ENCODE results near the gene ISL1.

Gene ISL1

DNA sequence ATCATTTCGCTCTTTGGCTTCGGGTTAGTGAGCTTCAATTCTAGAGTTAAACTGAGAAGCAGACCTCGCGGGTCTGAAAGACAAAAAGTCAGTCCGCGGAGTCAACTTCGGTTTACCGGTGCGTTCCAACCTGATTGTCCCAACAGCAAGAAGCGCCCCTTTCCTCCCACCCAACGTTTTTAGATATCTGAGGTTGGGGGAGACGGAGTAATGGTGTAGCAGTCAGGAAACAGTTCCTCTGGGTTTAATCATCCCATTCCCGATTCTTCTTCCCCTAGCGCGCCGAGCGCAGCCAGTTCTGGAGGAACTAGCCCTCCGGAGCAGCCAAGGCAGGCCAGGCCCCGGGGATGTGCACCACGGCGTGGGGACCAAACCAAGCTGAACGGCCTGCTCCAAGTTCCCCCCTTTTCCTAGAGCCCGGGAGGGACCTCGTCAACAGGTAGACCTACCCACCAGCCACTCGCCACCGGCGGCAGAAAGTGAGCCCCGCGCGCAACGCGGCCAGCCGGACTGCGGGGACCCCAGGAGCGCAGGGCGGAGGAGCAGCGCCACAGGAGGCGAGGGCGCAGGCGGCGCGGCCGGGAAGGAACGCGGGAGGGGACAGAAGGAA lies 622 bp upstream of the ISL1 start:
- H3K36me3 Mint-ChIP-seq (ENCODE audit: low read depth), result no peaks in the 10 kb centered on the region
- peaks cover 100% of the 10 kb centered on the region for H3K27me3 Mint-ChIP-seq (ENCODE audit: low read depth)
- peaks cover 54% of the 10 kb centered on the region for H3K4me1 Mint-ChIP-seq
- no peak overlapping the region for H3K27ac Mint-ChIP-seq
- TF ChIP-seq, protein P1, sequence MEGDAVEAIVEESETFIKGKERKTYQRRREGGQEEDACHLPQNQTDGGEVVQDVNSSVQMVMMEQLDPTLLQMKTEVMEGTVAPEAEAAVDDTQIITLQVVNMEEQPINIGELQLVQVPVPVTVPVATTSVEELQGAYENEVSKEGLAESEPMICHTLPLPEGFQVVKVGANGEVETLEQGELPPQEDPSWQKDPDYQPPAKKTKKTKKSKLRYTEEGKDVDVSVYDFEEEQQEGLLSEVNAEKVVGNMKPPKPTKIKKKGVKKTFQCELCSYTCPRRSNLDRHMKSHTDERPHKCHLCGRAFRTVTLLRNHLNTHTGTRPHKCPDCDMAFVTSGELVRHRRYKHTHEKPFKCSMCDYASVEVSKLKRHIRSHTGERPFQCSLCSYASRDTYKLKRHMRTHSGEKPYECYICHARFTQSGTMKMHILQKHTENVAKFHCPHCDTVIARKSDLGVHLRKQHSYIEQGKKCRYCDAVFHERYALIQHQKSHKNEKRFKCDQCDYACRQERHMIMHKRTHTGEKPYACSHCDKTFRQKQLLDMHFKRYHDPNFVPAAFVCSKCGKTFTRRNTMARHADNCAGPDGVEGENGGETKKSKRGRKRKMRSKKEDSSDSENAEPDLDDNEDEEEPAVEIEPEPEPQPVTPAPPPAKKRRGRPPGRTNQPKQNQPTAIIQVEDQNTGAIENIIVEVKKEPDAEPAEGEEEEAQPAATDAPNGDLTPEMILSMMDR (IDR thresholded peaks at IDR 0.05; ENCODE audit: unreplicated experiment in 3 of 3), result no peak
- peaks cover 2% of the 10 kb centered on the region for H3K9me3 Mint-ChIP-seq
- peak overlapping the region; percentile 82 to 87 (median 83) for H3K4me3 Mint-ChIP-seq

DNA sequence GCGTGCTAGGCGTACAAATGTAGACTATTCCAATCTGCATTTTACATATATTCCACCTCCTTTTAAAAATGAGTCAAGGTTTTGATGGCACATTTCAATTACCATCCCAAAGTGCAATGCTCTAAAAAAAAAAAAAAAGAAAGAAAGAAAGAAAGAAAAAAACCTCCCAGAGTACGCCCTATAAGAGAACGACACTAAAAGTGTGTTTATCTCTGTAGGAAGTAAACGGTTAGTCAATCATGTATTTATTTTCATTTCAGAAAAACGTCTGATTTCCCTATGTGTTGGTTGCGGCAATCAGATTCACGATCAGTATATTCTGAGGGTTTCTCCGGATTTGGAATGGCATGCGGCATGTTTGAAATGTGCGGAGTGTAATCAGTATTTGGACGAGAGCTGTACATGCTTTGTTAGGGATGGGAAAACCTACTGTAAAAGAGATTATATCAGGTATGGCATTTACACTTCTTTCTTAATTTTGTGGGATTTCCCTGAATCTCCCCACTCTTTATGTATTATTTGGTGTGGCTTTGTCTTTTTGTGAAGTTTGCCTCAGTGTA lies 1.1 kb downstream of the ISL1 start:
- TF ChIP-seq, protein P1 (IDR thresholded peaks at IDR 0.05; ENCODE audit: unreplicated experiment in 3 of 3), result no peak
- peaks cover 100% of the 10 kb centered on the region for H3K27me3 Mint-ChIP-seq (ENCODE audit: low read depth)
- peaks cover 43% of the 10 kb centered on the region for H3K4me1 Mint-ChIP-seq
- H3K4me3 Mint-ChIP-seq, result peak overlapping the region; percentile 82 to 87 (median 83)
- no peaks in the 10 kb centered on the region for H3K36me3 Mint-ChIP-seq (ENCODE audit: low read depth)
- H3K9me3 Mint-ChIP-seq, result peaks cover 2% of the 10 kb centered on the region
- no peak overlapping the region for H3K27ac Mint-ChIP-seq

DNA sequence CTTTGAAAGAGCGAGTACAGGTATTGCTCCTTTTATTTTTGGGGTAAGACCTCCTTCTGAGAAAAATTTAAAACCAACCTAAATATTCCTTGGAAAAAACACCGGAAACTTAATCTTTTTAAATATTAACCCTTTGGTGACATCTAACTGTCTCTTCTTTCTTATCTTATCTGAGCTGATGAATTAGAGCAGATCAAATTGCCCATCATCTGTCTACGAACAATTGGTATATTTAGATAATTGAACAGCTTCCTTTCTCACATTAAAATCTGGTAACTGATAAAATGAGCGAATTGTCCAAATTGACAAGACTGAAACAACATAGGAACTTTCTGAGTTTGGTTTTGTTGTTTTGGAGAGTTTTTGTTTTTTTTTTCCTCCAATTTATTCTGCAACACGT lies 2.0 kb downstream of the ISL1 start:
- H3K4me3 Mint-ChIP-seq, result peak overlapping the region; percentile 40 to 82 (median 66)

DNA sequence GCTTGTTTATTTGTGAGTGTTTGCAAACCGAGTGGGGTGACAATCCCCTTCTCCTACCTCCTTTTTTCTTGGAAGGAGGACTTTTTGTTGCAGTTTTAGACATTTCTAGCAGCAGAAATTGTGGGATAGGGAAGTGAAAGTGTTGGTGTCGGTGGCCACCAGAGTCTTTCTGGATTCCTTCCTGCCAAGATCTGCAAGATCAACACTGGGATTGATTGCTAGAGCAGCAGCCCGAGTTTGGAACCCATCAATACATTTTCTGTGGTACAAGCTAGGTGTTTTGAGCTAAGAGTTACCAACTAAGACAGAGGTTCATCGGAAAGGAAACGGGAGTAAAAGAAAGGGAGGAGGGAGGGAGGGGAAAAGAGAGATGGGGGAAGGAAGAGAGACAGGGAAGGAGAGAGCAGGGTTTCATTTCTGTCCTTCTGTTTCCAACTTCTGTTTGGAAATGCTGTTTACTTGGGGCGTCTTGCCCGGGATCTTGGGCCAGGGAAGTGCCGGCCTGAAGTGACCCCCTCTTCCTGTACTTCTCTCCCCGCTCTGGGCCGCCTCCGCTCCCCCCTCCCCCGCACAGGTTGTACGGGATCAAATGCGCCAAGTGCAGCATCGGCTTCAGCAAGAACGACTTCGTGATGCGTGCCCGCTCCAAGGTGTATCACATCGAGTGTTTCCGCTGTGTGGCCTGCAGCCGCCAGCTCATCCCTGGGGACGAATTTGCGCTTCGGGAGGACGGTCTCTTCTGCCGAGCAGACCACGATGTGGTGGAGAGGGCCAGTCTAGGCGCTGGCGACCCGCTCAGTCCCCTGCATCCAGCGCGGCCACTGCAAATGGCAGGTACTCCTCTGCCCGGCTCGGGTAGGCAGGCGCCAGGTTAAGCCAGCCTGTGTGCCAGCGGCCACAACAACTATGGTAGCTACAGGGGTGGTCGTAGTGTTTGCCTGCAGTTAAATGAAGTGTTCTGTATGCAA lies 4.0 kb downstream of the ISL1 start:
- TF ChIP-seq, protein P1 (IDR thresholded peaks at IDR 0.05; ENCODE audit: unreplicated experiment in 3 of 3), result no peak
- no peak overlapping the region for H3K27ac Mint-ChIP-seq
- peaks cover 26% of the 10 kb centered on the region for H3K4me1 Mint-ChIP-seq
- H3K27me3 Mint-ChIP-seq (ENCODE audit: low read depth), result peaks cover 100% of the 10 kb centered on the region
- H3K9me3 Mint-ChIP-seq, result peaks cover 2% of the 10 kb centered on the region
- peak overlapping the region; percentile 25 to 51 (median 50) for H3K4me3 Mint-ChIP-seq
- no peaks in the 10 kb centered on the region for H3K36me3 Mint-ChIP-seq (ENCODE audit: low read depth)

More for the DNA sequence above, 2.0 kb downstream of the ISL1 start:
- Mint-ChIP-seq H3K9me3 (peaks cover 2% of the 10 kb centered on the region), H3K36me3 (ENCODE audit: low read depth) (no peaks in the 10 kb centered on the region), H3K27ac (no peak overlapping the region), H3K27me3 (ENCODE audit: low read depth) (peaks cover 100% of the 10 kb centered on the region), H3K4me1 (peaks cover 38% of the 10 kb centered on the region)
- TF ChIP-seq, protein P1 (IDR thresholded peaks at IDR 0.05; ENCODE audit: unreplicated experiment in 3 of 3), result no peak

DNA sequence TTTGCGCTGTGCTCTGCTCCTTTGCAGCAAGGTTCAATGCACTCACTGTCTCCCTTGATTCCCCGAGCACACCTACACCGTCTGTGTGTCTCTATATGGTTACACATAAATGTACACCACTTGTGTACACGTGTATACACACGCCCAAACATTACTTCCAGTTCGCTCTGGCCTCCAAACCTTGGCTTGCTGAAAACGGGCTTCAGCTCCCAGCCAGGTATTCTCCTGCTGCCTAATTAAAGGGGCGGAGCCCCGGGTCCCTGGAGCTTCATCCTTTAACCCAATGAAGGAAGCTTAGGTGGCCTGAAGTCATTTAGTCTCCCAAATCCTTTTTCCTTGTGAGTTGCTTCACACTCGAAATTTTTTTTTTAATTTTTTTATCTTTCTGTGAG lies 4.6 kb downstream of the ISL1 start:
- Mint-ChIP-seq H3K9me3 (peaks cover 2% of the 10 kb centered on the region), H3K4me3 (peak overlapping the region in 1 of 3 experiments; percentile 51)

More for the DNA sequence above, 4.6 kb downstream of the ISL1 start:
- no peaks in the 10 kb centered on the region for H3K36me3 Mint-ChIP-seq (ENCODE audit: low read depth)
- H3K4me1 Mint-ChIP-seq, result peaks cover 26% of the 10 kb centered on the region
- H3K27me3 Mint-ChIP-seq (ENCODE audit: low read depth), result peaks cover 100% of the 10 kb centered on the region
- no peak overlapping the region for H3K27ac Mint-ChIP-seq
- TF ChIP-seq, protein P1 (IDR thresholded peaks at IDR 0.05; ENCODE audit: unreplicated experiment in 3 of 3), result no peak
